Keratinocyte (primary cell): ENCODE data around the gene OGG1. TPM values are rescaled to one million over a fixed set of nuclear protein-coding genes. Genes with fewer than 3 reads are reported as not detected.

Experiments used
- DNase-seq: peaks from one replicate; pipeline ENCODE4 v3.0.0-alpha.2; 2011; ENCODE audit warnings: low read depth, missing footprints, low spot score
- FAIRE-seq: peaks from 2 replicates; lab custom pipeline; 2011; peaks lifted over from hg19 to GRCh38; lab: Jason Lieb, UNC
- H2AFZ ChIP-seq: 2 replicates; pipeline ENCODE4 v1.6.0; 2012; ENCODE audit warnings: low read length, control low read depth, inconsistent platforms; ENCODE audit not compliant: control insufficient read depth
- H3K27ac ChIP-seq: 2 replicates; pipeline ENCODE4 v1.5.1; 2011; ENCODE audit warnings: low read length; ENCODE audit not compliant: control insufficient read depth, insufficient read depth
- H3K27me3 ChIP-seq: 3 replicates; pipeline ENCODE4 v1.6.0; 2011; ENCODE audit warnings: low read length; ENCODE audit not compliant: control insufficient read depth, insufficient read depth; ENCODE audit errors: extremely low read depth
- H3K36me3 ChIP-seq, 2 experiments: 2 replicates in 1 of 2; 3 replicates in 1 of 2; pipeline ENCODE4 v1.5.1; 2011; ENCODE audit warnings: low read length in 2 of 2, mild to moderate bottlenecking in 1 of 2; ENCODE audit not compliant: control insufficient read depth in 2 of 2, insufficient read depth in 2 of 2; ENCODE audit errors: extremely low read depth in 1 of 2
- H3K4me1 ChIP-seq: 3 replicates; pipeline ENCODE4 v1.5.1; 2011; ENCODE audit warnings: low read length; ENCODE audit not compliant: control insufficient read depth, insufficient read depth; ENCODE audit errors: extremely low read depth
- H3K4me2 ChIP-seq: 3 replicates; pipeline ENCODE4 v1.6.0; 2011; ENCODE audit warnings: low read depth, low read length; ENCODE audit not compliant: control insufficient read depth, insufficient read depth; ENCODE audit errors: extremely low read depth
- H3K4me3 ChIP-seq, 3 experiments: fragments of 200-600 bp in 1 of 3; sonication (generic) in 1 of 3; 2 replicates in 2 of 3; 3 replicates in 1 of 3; pipeline ENCODE4 v1.5.1; 2011 to 2016; ENCODE audit warnings: low read length in 3 of 3, mild to moderate bottlenecking in 3 of 3, control low read depth in 2 of 3, inconsistent platforms in 1 of 3, low read depth in 1 of 3, mixed read lengths in 1 of 3, mixed run types in 1 of 3, moderate library complexity in 1 of 3; ENCODE audit not compliant: control insufficient read depth in 2 of 3, insufficient read depth in 2 of 3; ENCODE audit errors: extremely low read depth in 1 of 3
- H3K79me2 ChIP-seq: 2 replicates; pipeline ENCODE4 v1.6.0; 2012; ENCODE audit warnings: low read length; ENCODE audit not compliant: control insufficient read depth, insufficient read depth
- H3K9ac ChIP-seq: 3 replicates; pipeline ENCODE4 v1.6.0; 2011; ENCODE audit warnings: low read length; ENCODE audit not compliant: control insufficient read depth, insufficient read depth; ENCODE audit errors: extremely low read depth
- H3K9me1 ChIP-seq: 3 replicates; pipeline ENCODE4 v1.6.0; 2011; ENCODE audit warnings: low read length; ENCODE audit not compliant: control insufficient read depth, insufficient read depth; ENCODE audit errors: extremely low read depth
- H3K9me3 ChIP-seq: 2 replicates; pipeline ENCODE4 v1.5.1; 2012; ENCODE audit warnings: low read depth, low read length; ENCODE audit not compliant: control insufficient read depth
- H4K20me1 ChIP-seq: 3 replicates; pipeline ENCODE4 v1.6.0; 2011; ENCODE audit warnings: low read length; ENCODE audit not compliant: control insufficient read depth, insufficient read depth; ENCODE audit errors: extremely low read depth
- EZH2 ChIP-seq: IDR thresholded peaks from one replicate; pipeline ENCODE4 v1.6.1; 2012; ENCODE audit warnings: inconsistent platforms, mild to moderate bottlenecking, low read length, moderate library complexity
- dilution Hi-C: fragments of 300-500 bp; cut with MboI; formaldehyde crosslinking; loops from one replicate; pipeline ENCODE4 v1.7.0; 2020; ENCODE audit warnings: low sequenced_read_pairs; ENCODE audit not compliant: extremely low pct_ligation_motif_present
- polyA plus RNA-seq, 5 experiments: library from polyadenylated mRNA; depleted of rRNA in 3 of 5; stranded (reverse) in 3 of 5; stranded (forward) in 1 of 5; unstranded in 1 of 5; fragments of >200 nt; gene quantifications; 1 replicate in 1 of 5; 2 replicates in 3 of 5; 3 replicates in 1 of 5; pipeline versions ENCODE4 v1.2.1 to v1.2.3, GENCODE V29; 2011 to 2012; ENCODE audit warnings: missing spikeins in 2 of 5, low read depth in 1 of 5, low replicate concordance in 1 of 5
- TF ChIP-seq, protein P1 (sequence below), 3 experiments: IDR thresholded peaks in 1 of 3; conservative IDR thresholded peaks in 1 of 3; optimal IDR thresholded peaks in 1 of 3; 2 replicates in 2 of 3; 3 replicates in 1 of 3; pipeline versions ENCODE3 to v1.5.1; 2011; ENCODE audit warnings: low read length in 3 of 3, mild to moderate bottlenecking in 3 of 3, moderate library complexity in 2 of 3, control low read depth in 1 of 3, inconsistent platforms in 1 of 3; ENCODE audit not compliant: insufficient read depth in 2 of 3; ENCODE audit errors: extremely low read depth in 1 of 3

The OGG1 gene
- polyA plus RNA-seq, 1 donor (not counting 4 experiments of a cell fraction or from before 2014, with no cell fraction given): 17.5 TPM

GRCh38 chr3:9778143-9779074 lies 28.7 kb downstream of the OGG1 start:
- no peak for DNase-seq

DNA sequence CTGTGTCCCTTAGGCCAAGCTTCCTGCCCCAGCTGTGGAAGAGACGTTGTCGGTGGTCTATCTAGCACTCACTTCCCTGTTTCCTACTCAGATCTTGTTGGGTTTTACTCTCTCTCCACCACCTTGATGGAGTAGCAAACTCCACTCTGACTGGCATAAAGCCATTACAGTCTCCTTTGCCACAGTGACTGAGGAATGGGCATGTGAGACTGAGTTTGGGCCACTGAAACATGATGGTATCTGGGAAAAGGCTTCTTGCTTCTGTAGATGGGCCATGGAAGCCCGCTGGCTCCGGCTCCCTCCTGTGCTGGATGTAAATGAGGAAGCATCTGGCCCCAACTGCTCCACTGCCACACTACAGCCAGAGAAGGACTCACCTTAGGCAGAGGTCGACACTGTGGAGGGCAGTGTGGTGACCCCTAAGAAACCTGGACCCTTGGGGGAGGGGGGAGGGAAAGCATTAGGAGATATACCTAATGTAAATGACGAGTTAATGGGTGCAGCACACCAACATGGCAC lies 29.4 kb downstream of the OGG1 start:
- Histone ChIP-seq H3K36me3 (peaks cover 9 to 11% of the 10 kb centered on the region in 2 experiments), H4K20me1 (no peaks in the 10 kb centered on the region), H3K9me1 (no peaks in the 10 kb centered on the region), H3K27me3 (no peaks in the 10 kb centered on the region), H3K27ac (no peak overlapping the region), H3K79me2 (no peaks in the 10 kb centered on the region), H2AFZ (no peak overlapping the region), H3K9me3 (no peaks in the 10 kb centered on the region), H3K4me3 (no peak overlapping the region), H3K9ac (no peak overlapping the region), H3K4me2 (no peak overlapping the region), H3K4me1 (peaks cover 3% of the 10 kb centered on the region)
- DNase-seq (no peak), FAIRE-seq (no peak)
- TF ChIP-seq EZH2: no peak
- TF ChIP-seq, protein P1, sequence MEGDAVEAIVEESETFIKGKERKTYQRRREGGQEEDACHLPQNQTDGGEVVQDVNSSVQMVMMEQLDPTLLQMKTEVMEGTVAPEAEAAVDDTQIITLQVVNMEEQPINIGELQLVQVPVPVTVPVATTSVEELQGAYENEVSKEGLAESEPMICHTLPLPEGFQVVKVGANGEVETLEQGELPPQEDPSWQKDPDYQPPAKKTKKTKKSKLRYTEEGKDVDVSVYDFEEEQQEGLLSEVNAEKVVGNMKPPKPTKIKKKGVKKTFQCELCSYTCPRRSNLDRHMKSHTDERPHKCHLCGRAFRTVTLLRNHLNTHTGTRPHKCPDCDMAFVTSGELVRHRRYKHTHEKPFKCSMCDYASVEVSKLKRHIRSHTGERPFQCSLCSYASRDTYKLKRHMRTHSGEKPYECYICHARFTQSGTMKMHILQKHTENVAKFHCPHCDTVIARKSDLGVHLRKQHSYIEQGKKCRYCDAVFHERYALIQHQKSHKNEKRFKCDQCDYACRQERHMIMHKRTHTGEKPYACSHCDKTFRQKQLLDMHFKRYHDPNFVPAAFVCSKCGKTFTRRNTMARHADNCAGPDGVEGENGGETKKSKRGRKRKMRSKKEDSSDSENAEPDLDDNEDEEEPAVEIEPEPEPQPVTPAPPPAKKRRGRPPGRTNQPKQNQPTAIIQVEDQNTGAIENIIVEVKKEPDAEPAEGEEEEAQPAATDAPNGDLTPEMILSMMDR (optimal IDR thresholded peaks at IDR 0.05 in 1 of 3, IDR thresholded peaks at IDR 0.05 in 1 of 3, conservative IDR thresholded peaks at IDR 0.05 in 1 of 3; ENCODE audit: extremely low read depth in 1 of 3, insufficient read depth in 2 of 3, low read length in 3 of 3): no peak
- dilution Hi-C loops: no loop called here

More at GRCh38 chr3:9778143-9779074, 28.7 kb downstream of the OGG1 start:
- no peak overlapping the region for H3K4me3 ChIP-seq
- peaks cover 9 to 11% of the 10 kb centered on the region in 2 experiments for H3K36me3 ChIP-seq
- peaks cover 3% of the 10 kb centered on the region for H3K4me1 ChIP-seq
- H3K9ac ChIP-seq: no peak overlapping the region
- dilution Hi-C loops: no loop called here
- no peak for FAIRE-seq
- H3K27ac ChIP-seq: peak overlapping the region; percentile 43
- H3K9me1 ChIP-seq: no peaks in the 10 kb centered on the region
- no peaks in the 10 kb centered on the region for H3K79me2 ChIP-seq
- H3K9me3 ChIP-seq: no peaks in the 10 kb centered on the region
- TF ChIP-seq, protein P1 (optimal IDR thresholded peaks at IDR 0.05 in 1 of 3, IDR thresholded peaks at IDR 0.05 in 1 of 3, conservative IDR thresholded peaks at IDR 0.05 in 1 of 3; ENCODE audit: extremely low read depth in 1 of 3, insufficient read depth in 2 of 3, low read length in 3 of 3): no peak
- TF ChIP-seq EZH2: no peak
- no peaks in the 10 kb centered on the region for H3K27me3 ChIP-seq
- no peak overlapping the region for H2AFZ ChIP-seq
- H4K20me1 ChIP-seq: no peaks in the 10 kb centered on the region
- H3K4me2 ChIP-seq: no peak overlapping the region
